Nephron progenitor cell (in vitro differentiated cells): ENCODE measurements around the gene ZBTB7C.
A peak's percentile ranks its signal among the peaks of the same experiment; 100 is the strongest.

ENCODE experiments used
- DNase-seq: peaks from one replicate; pipeline ENCODE4 v3.0.0; 2021
- H3K27ac Mint-ChIP-seq: 2 replicates; pipeline ENCODE4 v1.8.0; 2021; ENCODE audit warnings: mild to moderate bottlenecking, moderate library complexity, mixed read lengths
- H3K27me3 Mint-ChIP-seq: 2 replicates; pipeline ENCODE4 v1.8.0; 2021; ENCODE audit warnings: mild to moderate bottlenecking, low read depth, mixed read lengths; ENCODE audit not compliant: poor library complexity
- H3K36me3 Mint-ChIP-seq: 2 replicates; pipeline ENCODE4 v1.8.0; 2021; ENCODE audit warnings: low read depth, mixed read lengths
- H3K4me1 Mint-ChIP-seq: 2 replicates; pipeline ENCODE4 v1.8.0; 2021; ENCODE audit warnings: mixed read lengths
- H3K4me3 Mint-ChIP-seq: 2 replicates; pipeline ENCODE4 v1.8.0; 2021; ENCODE audit warnings: mild to moderate bottlenecking, moderate library complexity, mixed read lengths
- H3K9me3 Mint-ChIP-seq: 2 replicates; pipeline ENCODE4 v1.8.0; 2021; ENCODE audit warnings: mild to moderate bottlenecking, moderate library complexity, mixed read lengths
- TF ChIP-seq, protein P1 (sequence below): fragments of 200-600 bp; sonication (generic); IDR thresholded peaks from 2 replicates; pipeline ENCODE4 v1.5.0; 2021; ENCODE audit warnings: antibody characterized with exemption

Gene ZBTB7C

DNA sequence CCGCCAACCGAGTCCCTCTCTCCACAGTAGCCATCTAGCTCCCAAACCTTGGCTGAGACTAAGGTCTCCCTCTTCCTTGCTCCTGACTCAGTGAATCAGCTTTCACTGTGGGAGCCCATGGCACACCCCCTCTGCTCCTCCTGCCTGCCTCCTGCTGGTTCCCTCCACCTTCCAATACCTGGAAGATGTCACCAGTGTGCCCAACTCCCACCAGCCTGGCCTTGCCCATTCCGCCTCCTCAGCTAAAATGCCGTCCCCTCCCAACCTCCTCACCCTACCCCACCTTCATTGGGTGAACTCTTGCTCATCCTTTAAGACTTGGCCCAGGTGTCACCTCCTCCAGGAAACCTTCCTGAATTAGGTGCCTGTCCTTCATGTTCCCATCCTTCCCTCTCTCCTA lies 348.8 kb downstream of the ZBTB7C start:
- DNase-seq: no peak
- Mint-ChIP-seq H3K27ac (peak overlapping the region; percentile 31), H3K9me3 (no peaks in the 10 kb centered on the region), H3K4me3 (peak overlapping the region; percentile 12), H3K36me3 (no peaks in the 10 kb centered on the region), H3K4me1 (peaks cover 58% of the 10 kb centered on the region), H3K27me3 (peaks cover 19% of the 10 kb centered on the region)
- TF ChIP-seq, protein P1, sequence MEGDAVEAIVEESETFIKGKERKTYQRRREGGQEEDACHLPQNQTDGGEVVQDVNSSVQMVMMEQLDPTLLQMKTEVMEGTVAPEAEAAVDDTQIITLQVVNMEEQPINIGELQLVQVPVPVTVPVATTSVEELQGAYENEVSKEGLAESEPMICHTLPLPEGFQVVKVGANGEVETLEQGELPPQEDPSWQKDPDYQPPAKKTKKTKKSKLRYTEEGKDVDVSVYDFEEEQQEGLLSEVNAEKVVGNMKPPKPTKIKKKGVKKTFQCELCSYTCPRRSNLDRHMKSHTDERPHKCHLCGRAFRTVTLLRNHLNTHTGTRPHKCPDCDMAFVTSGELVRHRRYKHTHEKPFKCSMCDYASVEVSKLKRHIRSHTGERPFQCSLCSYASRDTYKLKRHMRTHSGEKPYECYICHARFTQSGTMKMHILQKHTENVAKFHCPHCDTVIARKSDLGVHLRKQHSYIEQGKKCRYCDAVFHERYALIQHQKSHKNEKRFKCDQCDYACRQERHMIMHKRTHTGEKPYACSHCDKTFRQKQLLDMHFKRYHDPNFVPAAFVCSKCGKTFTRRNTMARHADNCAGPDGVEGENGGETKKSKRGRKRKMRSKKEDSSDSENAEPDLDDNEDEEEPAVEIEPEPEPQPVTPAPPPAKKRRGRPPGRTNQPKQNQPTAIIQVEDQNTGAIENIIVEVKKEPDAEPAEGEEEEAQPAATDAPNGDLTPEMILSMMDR: no peak

DNA sequence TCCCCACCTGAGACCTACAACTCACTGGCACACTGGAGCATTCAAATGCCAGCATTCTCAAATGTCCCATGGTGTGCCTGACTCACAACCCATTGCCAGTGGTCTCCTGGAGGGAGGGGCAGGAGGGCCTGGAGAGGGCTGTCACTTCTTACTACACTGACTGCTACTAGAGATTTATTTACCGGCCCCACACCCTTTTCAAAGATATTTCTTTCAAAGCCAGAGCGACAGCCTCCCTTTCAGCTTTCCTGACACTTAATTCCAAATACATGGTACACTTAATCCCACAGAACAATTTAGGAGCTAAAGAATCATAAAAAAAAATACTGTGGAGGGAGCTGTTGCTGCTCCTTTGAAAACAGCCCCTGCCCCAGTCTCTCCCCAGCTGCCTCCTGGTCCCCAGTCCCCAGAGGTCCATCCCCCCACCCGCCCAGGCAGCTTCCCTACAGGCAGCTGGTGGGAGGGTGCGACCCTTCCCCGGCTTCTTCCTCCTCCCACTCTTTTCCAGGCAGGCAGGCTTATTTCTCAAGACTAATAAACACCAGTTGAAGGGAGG lies 349.6 kb downstream of the ZBTB7C start:
- H3K36me3 Mint-ChIP-seq: no peaks in the 10 kb centered on the region
- no peaks in the 10 kb centered on the region for H3K9me3 Mint-ChIP-seq
- peak; percentile 72 for DNase-seq
- H3K27me3 Mint-ChIP-seq: peaks cover 22% of the 10 kb centered on the region
- TF ChIP-seq, protein P1: no peak
- peak overlapping the region; percentile 53 for H3K4me3 Mint-ChIP-seq
- H3K27ac Mint-ChIP-seq: peak overlapping the region; percentile 31
- peaks cover 60% of the 10 kb centered on the region for H3K4me1 Mint-ChIP-seq

DNA sequence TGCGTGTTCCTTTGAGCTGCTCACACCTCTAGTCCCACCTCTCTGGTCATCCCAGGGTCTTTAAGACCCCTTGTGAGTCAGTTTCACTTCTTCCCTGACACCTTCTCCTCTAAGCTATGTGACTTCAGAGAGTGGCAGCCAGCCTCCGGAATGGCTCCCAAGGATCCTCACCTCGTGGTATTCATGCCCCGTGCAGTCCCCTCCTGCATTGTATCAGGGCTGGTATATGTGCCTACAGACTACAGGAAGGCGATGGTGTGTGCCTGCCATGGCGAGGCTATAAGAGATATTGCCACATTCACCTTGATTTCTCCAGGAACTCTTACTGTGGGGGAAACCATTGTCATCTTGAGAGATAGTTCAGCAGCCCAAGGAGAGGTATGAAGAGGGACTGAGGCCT lies 350.7 kb downstream of the ZBTB7C start:
- DNase-seq: no peak
- H3K4me1 Mint-ChIP-seq: peaks cover 69% of the 10 kb centered on the region
- peaks cover 22% of the 10 kb centered on the region for H3K27me3 Mint-ChIP-seq
- H3K4me3 Mint-ChIP-seq: no peak overlapping the region
- peak overlapping the region; percentile 20 for H3K27ac Mint-ChIP-seq
- no peaks in the 10 kb centered on the region for H3K9me3 Mint-ChIP-seq
- TF ChIP-seq, protein P1: no peak
- no peaks in the 10 kb centered on the region for H3K36me3 Mint-ChIP-seq

DNA sequence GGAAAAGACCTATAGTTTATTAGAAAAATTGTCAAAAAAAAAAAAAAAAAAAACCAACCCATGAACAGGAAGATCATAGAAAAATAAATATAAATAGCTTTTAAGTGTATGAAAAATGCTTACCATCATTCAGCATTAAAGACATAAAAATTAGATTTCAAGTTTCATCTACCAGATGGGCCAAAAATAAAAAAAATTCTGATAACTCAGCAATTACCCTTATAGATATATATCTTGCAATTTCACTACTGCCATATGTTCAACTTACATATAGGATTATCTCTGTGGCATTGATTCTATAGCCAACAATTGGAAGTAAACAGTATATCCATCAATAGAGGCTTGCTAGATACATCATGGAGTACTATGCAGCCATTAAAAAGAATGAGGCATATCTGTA lies 352.2 kb downstream of the ZBTB7C start:
- Mint-ChIP-seq H3K9me3 (no peaks in the 10 kb centered on the region), H3K4me3 (no peak overlapping the region), H3K4me1 (peaks cover 66% of the 10 kb centered on the region), H3K27me3 (peaks cover 19% of the 10 kb centered on the region), H3K36me3 (no peaks in the 10 kb centered on the region), H3K27ac (no peak overlapping the region)
- TF ChIP-seq, protein P1: no peak
- no peak for DNase-seq

DNA sequence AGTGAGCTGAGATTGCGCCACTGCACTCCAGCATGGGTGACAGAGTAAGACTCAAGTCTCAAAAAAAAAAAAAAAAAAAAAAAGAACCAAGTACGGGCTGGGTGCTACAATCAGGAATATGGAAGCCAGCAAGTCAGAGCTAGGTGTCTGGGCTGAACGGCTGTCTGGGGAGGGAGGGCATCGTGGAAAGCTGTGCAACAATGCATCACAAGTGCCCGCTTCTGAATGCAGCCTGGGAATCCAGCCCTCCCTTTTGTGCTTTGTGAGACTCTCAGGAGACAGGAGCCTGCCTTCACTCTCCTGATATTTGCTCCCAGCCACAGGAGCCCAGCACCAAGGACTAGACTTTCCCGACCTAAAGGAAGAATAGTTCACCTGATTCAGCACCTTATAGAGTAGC lies 353.8 kb downstream of the ZBTB7C start:
- peaks cover 18% of the 10 kb centered on the region for H3K27me3 Mint-ChIP-seq
- no peak for DNase-seq
- TF ChIP-seq, protein P1: no peak
- H3K27ac Mint-ChIP-seq: no peak overlapping the region
- H3K36me3 Mint-ChIP-seq: no peaks in the 10 kb centered on the region
- no peak overlapping the region for H3K4me3 Mint-ChIP-seq
- peaks cover 72% of the 10 kb centered on the region for H3K4me1 Mint-ChIP-seq
- no peaks in the 10 kb centered on the region for H3K9me3 Mint-ChIP-seq
